Parathyroid adenoma (tissue), 2 donors: ENCODE data around the gene GRAMD2B.

ENCODE experiments used
- H2AFZ ChIP-seq: fragments of 300-600 bp; sonication (generic); one replicate; pipeline ENCODE4 v1.7.0; 2017; ENCODE audit warnings: antibody characterized with exemption, mild to moderate bottlenecking
- H3K27ac ChIP-seq: fragments of 300-600 bp; sonication (generic); one replicate; pipeline ENCODE4 v1.7.0; 2017
- H3K27me3 ChIP-seq: fragments of 300-600 bp; sonication (generic); one replicate; pipeline ENCODE4 v1.7.0; 2017; ENCODE audit warnings: low read length; ENCODE audit not compliant: control insufficient read depth, insufficient read depth
- H3K36me3 ChIP-seq: fragments of 300-600 bp; sonication (generic); one replicate; pipeline ENCODE4 v1.7.0; 2017; ENCODE audit warnings: low read length; ENCODE audit not compliant: control insufficient read depth, insufficient read depth
- H3K4me1 ChIP-seq: fragments of 300-600 bp; sonication (generic); one replicate; pipeline ENCODE4 v1.7.0; 2017; ENCODE audit warnings: control low read depth
- H3K4me2 ChIP-seq: fragments of 300-600 bp; sonication (generic); one replicate; pipeline ENCODE4 v1.7.0; 2017; ENCODE audit warnings: low read length
- H3K4me3 ChIP-seq: fragments of 300-600 bp; sonication (generic); one replicate; pipeline ENCODE4 v1.7.0; 2017; ENCODE audit warnings: low read depth, low read length
- H3K79me2 ChIP-seq: fragments of 300-600 bp; sonication (generic); one replicate; pipeline ENCODE4 v1.7.0; 2017; ENCODE audit warnings: control low read depth
- H3K9ac ChIP-seq: fragments of 300-600 bp; sonication (generic); one replicate; pipeline ENCODE4 v1.7.0; 2017; ENCODE audit warnings: mild to moderate bottlenecking
- H3K9me3 ChIP-seq: fragments of 300-600 bp; sonication (generic); one replicate; pipeline ENCODE4 v1.7.0; 2017; ENCODE audit warnings: low read length; ENCODE audit not compliant: control insufficient read depth
- TF ChIP-seq, protein P1 (sequence below): fragments of 300-600 bp; sonication (generic); IDR thresholded peaks from one replicate; pipeline ENCODE4 v1.7.0; 2017; ENCODE audit warnings: antibody characterized with exemption, mild to moderate bottlenecking
- donor health status: primary hyperparathyroidism.

The GRAMD2B gene

DNA sequence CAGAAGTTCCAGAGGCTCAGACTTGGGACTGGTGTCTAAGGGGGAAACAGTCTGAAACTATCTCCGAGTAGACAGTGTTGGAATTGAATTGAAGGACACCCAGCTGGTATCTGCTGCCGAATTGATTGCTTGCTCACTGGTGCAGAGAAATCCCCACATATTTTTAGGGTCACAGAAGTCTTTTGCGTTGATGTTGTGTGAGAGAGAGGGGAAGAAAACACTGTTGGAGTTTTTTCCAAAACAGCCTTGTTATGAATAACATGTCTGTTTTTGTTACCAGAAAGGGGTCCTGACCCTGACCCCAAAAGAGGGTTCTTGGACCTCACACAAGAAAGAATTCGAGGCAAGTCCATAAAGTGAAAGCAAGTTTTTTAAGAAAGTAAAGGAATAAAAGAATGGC is 90.5 kb downstream of the GRAMD2B start:
- Histone ChIP-seq H3K79me2 (no peaks in the 10 kb centered on the region), H3K27me3 (no peaks in the 10 kb centered on the region), H3K27ac (no peak overlapping the region), H3K4me3 (no peak overlapping the region), H3K9me3 (no peaks in the 10 kb centered on the region), H3K4me1 (no peaks in the 10 kb centered on the region), H2AFZ (no peak overlapping the region), H3K36me3 (no peaks in the 10 kb centered on the region), H3K4me2 (no peak overlapping the region), H3K9ac (no peak overlapping the region)
- TF ChIP-seq, protein P1, sequence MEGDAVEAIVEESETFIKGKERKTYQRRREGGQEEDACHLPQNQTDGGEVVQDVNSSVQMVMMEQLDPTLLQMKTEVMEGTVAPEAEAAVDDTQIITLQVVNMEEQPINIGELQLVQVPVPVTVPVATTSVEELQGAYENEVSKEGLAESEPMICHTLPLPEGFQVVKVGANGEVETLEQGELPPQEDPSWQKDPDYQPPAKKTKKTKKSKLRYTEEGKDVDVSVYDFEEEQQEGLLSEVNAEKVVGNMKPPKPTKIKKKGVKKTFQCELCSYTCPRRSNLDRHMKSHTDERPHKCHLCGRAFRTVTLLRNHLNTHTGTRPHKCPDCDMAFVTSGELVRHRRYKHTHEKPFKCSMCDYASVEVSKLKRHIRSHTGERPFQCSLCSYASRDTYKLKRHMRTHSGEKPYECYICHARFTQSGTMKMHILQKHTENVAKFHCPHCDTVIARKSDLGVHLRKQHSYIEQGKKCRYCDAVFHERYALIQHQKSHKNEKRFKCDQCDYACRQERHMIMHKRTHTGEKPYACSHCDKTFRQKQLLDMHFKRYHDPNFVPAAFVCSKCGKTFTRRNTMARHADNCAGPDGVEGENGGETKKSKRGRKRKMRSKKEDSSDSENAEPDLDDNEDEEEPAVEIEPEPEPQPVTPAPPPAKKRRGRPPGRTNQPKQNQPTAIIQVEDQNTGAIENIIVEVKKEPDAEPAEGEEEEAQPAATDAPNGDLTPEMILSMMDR, result no peak

DNA sequence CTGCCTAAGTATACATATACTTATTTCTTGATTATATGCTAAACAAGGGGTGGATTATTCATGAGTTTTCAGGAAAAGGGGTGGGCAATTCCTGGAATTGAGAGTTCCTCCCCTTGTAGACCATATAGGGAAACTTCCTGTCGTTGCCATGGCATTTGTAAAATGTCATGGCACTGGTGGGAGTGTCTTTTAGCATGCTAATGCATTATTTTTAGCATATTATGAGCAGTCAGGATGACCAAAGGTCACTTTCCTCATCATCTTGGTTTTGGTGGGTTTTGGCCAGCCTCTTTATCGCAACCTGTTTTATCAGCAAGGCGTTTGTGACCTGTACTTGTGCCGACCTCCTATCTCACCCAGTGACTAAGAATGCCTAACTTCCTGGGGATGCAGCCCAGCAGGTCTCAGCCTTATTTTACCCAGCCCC is 90.9 kb downstream of the GRAMD2B start:
- Histone ChIP-seq H3K27me3 (no peaks in the 10 kb centered on the region), H3K4me3 (no peak overlapping the region), H3K4me1 (no peaks in the 10 kb centered on the region), H3K9ac (no peak overlapping the region), H3K79me2 (no peaks in the 10 kb centered on the region), H2AFZ (no peak overlapping the region), H3K4me2 (no peak overlapping the region), H3K36me3 (no peaks in the 10 kb centered on the region), H3K27ac (no peak overlapping the region), H3K9me3 (no peaks in the 10 kb centered on the region)
- TF ChIP-seq, protein P1, result no peak

DNA sequence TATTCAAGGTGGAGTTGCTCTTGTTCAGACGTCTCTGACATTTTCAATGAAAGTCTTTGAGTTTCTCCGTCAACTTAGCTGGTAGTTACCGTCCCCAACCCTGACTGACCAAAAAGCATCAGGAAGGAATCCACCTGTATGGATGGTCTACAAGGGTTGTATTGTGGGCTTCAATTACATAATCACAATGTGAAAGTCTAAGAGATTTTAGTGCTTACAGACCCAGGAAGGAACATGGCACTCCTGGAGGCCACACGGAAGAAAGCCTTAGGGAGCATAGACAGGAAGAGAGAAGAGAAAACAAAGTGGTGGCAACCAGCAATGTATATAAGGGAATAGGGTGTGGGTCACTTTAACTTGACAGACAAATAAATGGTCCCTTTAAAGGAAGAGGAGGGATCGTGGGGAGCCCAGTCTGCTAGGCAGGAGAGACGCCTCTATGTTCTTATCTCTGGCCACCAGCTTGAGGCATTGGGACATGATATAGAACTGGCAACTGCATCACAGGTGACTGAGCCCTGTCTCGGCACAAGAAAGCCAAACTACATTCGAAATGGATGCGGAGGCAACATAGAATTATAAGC is 91.4 kb downstream of the GRAMD2B start:
- no peaks in the 10 kb centered on the region for H3K9me3 ChIP-seq
- H3K79me2 ChIP-seq, result no peaks in the 10 kb centered on the region
- TF ChIP-seq, protein P1, result no peak
- no peak overlapping the region for H3K27ac ChIP-seq
- H3K4me3 ChIP-seq, result no peak overlapping the region
- H2AFZ ChIP-seq, result no peak overlapping the region
- H3K36me3 ChIP-seq, result no peaks in the 10 kb centered on the region
- no peak overlapping the region for H3K4me2 ChIP-seq
- no peak overlapping the region for H3K9ac ChIP-seq
- H3K4me1 ChIP-seq, result no peaks in the 10 kb centered on the region
- H3K27me3 ChIP-seq, result no peaks in the 10 kb centered on the region

DNA sequence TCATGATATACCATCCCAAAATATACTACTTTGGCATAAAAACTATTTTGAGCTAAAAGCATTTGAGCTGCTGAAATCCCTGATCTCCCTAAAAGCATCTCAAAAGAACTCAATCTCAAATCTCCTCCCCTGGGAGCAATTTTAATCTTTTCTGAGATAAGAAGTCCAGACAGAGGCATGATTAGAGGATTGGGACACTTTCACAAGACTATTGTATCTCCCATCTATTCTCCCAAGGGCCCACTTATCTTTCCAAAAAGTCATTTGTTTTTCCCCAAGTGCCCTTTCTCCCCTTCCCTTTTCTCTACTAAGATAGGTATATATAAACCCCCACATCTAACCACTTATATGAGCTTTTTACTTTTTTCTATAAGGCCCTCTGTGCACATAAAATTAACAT is 92.1 kb downstream of the GRAMD2B start:
- Histone ChIP-seq H3K9me3 (no peaks in the 10 kb centered on the region), H3K27ac (no peak overlapping the region), H3K9ac (no peak overlapping the region), H3K79me2 (no peaks in the 10 kb centered on the region), H3K36me3 (no peaks in the 10 kb centered on the region), H3K27me3 (no peaks in the 10 kb centered on the region), H3K4me3 (no peak overlapping the region), H2AFZ (no peak overlapping the region), H3K4me2 (no peak overlapping the region), H3K4me1 (no peaks in the 10 kb centered on the region)
- TF ChIP-seq, protein P1, result no peak

DNA sequence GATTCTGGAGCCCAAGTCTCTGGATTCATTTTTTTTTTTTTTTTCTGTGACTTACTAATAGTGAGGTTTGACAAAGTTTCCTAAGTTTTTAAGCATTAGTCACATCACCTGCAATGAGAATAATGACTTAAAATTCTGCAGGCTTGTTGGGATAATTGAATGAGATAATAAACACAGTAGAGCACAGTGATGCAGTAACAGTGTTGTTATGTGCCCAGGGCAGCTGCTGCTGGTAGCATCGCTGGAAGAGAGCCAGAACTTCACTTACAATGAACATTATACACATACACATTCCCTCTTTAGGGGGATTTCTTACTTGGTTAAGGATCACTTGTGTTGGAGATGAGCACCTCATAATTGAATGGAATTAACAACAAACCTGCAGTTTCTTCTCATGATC is 92.9 kb downstream of the GRAMD2B start:
- H3K27me3 ChIP-seq, result no peaks in the 10 kb centered on the region
- no peak overlapping the region for H3K9ac ChIP-seq
- H3K27ac ChIP-seq, result no peak overlapping the region

More for the DNA sequence above, 92.9 kb downstream of the GRAMD2B start:
- Histone ChIP-seq H3K36me3 (no peaks in the 10 kb centered on the region), H3K4me2 (no peak overlapping the region), H3K9me3 (no peaks in the 10 kb centered on the region), H3K4me3 (no peak overlapping the region), H3K4me1 (no peaks in the 10 kb centered on the region), H2AFZ (no peak overlapping the region), H3K79me2 (no peaks in the 10 kb centered on the region)
- TF ChIP-seq, protein P1, result no peak
